Activated T-cell treated with anti-CD3 and anti-CD28 coated beads, Interleukin-2, amount 50 U/mL, for 4 hours (primary cell): Measurements from ENCODE around the gene CCPG1. TPM values are rescaled to one million over a fixed set of nuclear protein-coding genes. Genes with fewer than 3 reads are reported as not detected.
A peak's percentile ranks its signal among the peaks of the same experiment; 100 is the strongest.
"Not testable (repeated sequence)": the region's sequence is repeated elsewhere in the genome, so short reads cannot be mapped to it uniquely, and the experiment has no call there.

Experiments used
- ATAC-seq, 2 donors: fragments of 200-7000 bp; cut with Tn5 transposase; one replicate each; pipeline ENCODE4 v1.10.0; 2021
- DNase-seq: peaks from one replicate; pipeline ENCODE4 v3.0.0-alpha.2; 2020
- H3K27me3 Mint-ChIP-seq: one replicate; pipeline ENCODE4 v1.8.0; 2021; ENCODE audit warnings: low read depth, mixed read lengths
- H3K36me3 Mint-ChIP-seq: one replicate; pipeline ENCODE4 v1.8.0; 2022; ENCODE audit warnings: mixed read lengths; ENCODE audit not compliant: insufficient read depth
- H3K4me1 Mint-ChIP-seq: one replicate; pipeline ENCODE4 v1.8.0; 2021; ENCODE audit warnings: low read depth, mixed read lengths
- H3K4me3 Mint-ChIP-seq: one replicate; pipeline ENCODE4 v1.8.0; 2021; ENCODE audit warnings: mild to moderate bottlenecking, moderate library complexity, mixed read lengths
- H3K9me3 Mint-ChIP-seq: one replicate; pipeline ENCODE4 v1.8.0; 2021; ENCODE audit warnings: mixed read lengths
- total RNA-seq, 3 donors: library from RNA; stranded (reverse); gene quantifications; one replicate each; pipeline ENCODE4 v1.2.1, GENCODE V29; 2021

CCPG1 gene, protein sequence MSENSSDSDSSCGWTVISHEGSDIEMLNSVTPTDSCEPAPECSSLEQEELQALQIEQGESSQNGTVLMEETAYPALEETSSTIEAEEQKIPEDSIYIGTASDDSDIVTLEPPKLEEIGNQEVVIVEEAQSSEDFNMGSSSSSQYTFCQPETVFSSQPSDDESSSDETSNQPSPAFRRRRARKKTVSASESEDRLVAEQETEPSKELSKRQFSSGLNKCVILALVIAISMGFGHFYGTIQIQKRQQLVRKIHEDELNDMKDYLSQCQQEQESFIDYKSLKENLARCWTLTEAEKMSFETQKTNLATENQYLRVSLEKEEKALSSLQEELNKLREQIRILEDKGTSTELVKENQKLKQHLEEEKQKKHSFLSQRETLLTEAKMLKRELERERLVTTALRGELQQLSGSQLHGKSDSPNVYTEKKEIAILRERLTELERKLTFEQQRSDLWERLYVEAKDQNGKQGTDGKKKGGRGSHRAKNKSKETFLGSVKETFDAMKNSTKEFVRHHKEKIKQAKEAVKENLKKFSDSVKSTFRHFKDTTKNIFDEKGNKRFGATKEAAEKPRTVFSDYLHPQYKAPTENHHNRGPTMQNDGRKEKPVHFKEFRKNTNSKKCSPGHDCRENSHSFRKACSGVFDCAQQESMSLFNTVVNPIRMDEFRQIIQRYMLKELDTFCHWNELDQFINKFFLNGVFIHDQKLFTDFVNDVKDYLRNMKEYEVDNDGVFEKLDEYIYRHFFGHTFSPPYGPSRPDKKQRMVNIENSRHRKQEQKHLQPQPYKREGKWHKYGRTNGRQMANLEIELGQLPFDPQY
- total RNA-seq = 1 to 10 TPM; 7.1 to 9.9 (median 7.1) TPM

DNA sequence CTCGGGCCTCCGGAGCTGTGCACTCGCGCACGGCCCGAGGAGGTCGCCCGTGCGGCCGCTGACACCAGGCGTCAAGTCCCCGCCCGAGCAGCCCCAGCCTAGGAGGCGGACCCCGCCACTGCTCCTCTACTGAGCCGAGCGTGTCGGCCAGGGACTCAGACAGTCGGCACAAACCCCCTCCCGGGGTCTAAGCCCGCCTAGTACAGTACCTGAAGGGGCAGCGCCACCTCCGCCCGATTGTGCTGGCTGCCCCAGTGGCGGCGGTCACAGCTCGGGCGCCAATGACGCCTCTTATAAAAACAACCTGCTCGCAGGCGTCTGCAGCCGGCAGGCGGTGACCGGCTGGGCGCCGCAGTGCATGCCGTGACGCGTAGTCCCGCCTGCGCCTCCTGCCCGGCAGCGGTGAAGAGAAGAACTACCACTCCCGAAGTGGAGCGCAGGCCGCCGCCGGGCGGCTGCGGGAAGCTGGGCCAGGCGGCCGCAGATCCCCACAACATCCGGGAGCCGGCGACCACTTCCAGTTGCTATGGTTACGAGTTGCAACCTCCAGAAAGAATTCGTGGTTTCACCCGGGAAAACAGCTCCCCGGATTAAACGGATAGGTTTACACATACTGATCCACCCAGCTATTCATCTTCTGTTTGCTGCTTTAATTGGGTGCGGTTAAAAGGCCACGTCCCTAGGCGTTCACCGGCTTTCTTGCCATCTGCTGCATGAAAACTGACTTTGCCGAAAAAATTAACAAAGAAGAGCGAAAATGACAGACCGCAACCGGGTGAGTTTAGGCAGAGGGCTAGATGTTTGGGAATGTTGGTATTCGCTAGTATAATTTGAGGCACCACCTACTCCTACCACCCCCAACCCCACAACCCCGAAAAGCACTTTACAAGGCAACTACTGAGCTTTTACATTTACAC, at the start of gene CCPG1, which contains the start of gene PIERCE2:
CCPG1 (minus strand) TSS at position 348 of the 917 bp plus-strand sequence. CDS start 18,935 bp downstream, outside the sequence.
PIERCE2 (plus strand) TSS at position 484 of the 917 bp plus-strand sequence; CDS start at position 758, 274 bp downstream.
- DNase-seq (peak; percentile 78), ATAC-seq (peak; percentile 96 to 97)
- Mint-ChIP-seq H3K36me3 (no peaks in the 10 kb centered on the region), H3K27me3 (no peaks in the 10 kb centered on the region), H3K4me3 (peak within 1 kb of the TSS; percentile 89), H3K4me1 (peaks cover 22% of the 10 kb centered on the region), H3K9me3 (no peaks in the 10 kb centered on the region)

DNA sequence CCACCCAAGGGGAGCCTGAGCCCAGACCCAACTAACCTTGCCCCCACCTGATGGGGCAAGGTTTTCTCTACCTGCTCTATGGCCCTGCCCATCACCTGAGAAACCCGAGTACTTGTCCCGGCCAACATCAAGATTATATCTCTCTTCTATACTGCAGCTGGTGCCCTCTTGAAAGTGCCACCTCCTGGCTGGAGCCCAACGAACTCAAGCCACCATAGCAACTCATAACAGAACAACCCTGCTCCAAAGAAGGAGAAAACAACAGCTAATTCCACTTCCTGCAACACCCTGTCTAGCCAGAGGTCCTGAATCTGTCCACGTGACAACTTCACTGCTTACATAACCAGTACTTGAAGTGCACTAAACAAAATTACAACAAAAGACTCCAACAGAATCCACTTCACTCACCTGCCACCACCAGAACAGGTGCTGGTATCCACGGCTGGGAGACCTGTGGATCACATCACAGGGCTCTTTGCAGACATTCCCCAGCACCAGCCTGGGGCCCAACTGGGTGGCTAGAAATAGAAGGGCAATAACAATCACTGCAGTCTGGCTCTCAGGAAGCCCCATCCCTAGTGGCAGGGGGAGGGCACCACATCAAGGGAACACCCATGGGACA, 49.4 kb upstream of the CCPG1 start:
- ATAC-seq (no peak), DNase-seq (no peak)
- Mint-ChIP-seq H3K9me3 (peaks cover 15% of the 10 kb centered on the region), H3K4me3 (no peak overlapping the region), H3K36me3 (no peaks in the 10 kb centered on the region), H3K27me3 (peaks cover 5% of the 10 kb centered on the region), H3K4me1 (no peaks in the 10 kb centered on the region)

DNA sequence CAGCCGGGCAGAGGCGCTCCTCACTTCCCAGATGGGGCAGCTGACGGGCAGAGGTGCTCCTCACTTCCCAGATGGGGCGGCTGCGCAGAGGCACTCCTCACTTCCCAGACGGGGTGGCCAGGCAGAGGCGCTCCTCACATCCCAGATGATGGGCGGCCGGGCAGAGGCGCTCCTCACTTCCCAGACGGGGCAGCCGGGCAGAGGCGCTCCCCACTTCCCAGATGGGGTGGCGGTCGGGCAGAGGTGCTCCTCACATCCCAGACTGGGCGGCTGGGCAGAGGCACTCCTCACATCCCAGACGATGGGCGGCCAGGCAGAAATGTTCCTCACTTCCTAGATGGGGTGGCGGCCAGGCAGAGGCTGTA, 38.9 kb upstream of the CCPG1 start:
- not testable (repeated sequence) for H3K27me3 Mint-ChIP-seq, DNase-seq, H3K4me3 Mint-ChIP-seq, H3K4me1 Mint-ChIP-seq, H3K9me3 Mint-ChIP-seq, ATAC-seq, H3K36me3 Mint-ChIP-seq

DNA sequence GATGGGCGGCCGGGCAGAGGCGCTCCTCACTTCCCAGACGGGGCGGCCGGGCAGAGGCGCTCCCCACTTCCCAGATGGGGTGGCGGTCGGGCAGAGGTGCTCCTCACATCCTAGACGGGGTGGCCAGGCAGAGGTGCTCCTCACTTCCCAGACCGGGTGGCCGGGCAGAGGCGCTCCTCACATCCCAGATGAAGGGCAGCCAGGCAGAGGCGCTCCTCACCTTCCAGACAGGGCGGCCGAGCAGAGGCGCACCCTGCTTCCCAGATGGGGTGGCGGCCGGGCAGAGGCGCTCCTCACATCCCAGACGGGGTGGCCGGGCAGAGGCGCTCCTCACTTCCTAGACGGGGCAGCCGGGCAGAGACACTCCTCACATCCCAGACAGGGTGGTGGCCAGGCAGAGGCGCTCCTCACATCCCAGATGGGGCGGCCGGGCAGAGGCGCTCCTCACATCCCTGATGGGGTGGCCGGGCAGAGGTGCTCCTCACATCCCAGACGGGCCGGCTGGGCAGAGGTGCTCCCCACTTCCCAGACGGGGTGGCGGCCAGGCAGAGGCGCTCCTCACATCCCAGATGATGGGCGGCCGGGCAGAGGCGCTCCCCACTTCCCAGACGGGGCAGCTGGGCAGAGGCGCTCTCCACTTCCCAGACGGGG, 38.3 kb upstream of the CCPG1 start:
- DNase-seq, H3K36me3 Mint-ChIP-seq, H3K27me3 Mint-ChIP-seq, H3K9me3 Mint-ChIP-seq, ATAC-seq, H3K4me3 Mint-ChIP-seq, H3K4me1 Mint-ChIP-seq: not testable (repeated sequence)

DNA sequence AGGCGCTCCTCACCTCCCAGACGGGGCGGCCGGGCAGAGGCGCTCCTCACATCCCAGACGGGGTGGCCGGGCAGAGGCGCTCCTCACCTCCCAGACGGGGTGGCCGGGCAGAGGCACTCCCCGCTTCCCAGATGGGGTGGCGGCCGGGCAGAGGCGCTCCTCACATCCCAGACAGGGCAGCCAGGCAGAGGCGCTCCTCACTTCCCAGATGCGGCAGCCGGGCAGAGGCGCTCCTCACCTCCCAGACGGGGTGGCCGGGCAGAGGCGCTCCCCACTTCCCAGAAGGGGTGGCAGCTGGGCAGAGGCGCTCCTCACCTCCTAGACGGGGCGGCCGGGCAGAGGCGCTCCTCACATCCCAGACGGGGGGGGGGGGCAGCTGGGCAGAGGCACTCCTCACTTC, 37.8 kb upstream of the CCPG1 start:
- not testable (repeated sequence) for H3K4me3 Mint-ChIP-seq, H3K9me3 Mint-ChIP-seq, DNase-seq, H3K4me1 Mint-ChIP-seq, H3K27me3 Mint-ChIP-seq, ATAC-seq, H3K36me3 Mint-ChIP-seq

DNA sequence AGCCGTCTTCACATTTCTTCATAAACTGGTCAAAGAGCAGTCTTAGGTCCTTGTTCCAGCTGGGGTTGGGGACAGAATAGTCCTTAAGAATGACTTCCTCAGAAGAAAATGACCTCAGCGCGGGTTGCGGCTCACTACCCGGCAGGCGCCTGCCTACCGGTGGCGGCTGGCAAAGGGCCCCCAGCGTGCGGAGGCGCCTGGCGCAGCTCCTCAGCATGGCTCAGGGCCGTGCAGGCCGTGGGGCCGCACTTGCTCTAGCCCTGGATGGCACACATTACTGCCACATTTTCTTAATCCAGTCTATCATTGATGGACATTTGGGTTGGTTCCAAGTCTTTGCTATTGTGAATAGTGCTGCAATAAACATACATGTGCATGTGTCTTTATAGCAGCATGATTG, 35.0 kb upstream of the CCPG1 start:
- H3K4me1 Mint-ChIP-seq, H3K4me3 Mint-ChIP-seq, H3K27me3 Mint-ChIP-seq, DNase-seq, H3K9me3 Mint-ChIP-seq, ATAC-seq, H3K36me3 Mint-ChIP-seq: not testable (repeated sequence)

DNA sequence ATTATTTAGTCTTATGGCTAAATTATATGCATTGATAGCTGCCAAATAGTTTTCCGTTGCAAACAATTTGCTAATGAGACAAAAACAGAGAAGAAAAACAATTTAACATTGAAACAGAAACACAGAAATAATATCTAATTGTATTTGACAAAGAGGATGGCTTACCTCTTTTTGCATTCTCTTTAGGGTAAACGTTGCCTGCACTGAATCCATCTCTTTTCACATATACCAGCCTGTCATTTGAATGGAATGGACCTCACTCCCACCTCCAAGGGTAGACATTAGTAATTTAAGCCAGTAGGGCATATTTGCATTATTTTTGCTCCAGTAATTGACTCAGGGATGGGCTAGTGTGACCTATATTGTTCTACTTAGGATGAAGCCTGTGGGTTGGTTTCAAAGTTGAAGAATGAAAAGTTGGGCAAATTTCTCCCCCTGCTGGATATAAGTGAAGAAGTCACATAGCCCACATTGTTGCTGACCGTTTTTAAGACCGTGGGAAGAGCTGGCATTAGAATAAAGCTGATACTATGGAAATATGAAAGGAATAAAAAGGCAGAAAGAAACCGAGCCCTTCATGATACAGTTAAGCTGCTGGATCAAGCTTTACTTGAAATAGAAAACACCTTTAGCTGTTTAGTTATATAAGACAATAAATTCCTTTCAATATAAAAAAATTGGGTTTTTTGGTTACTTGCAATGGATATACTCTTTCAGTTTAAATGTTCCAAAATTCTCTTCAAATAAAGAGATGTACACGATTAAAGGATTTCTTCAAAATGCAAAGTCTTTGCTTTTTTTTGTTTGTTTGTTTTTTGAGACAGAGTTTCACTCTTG, 27.0 kb upstream of the CCPG1 start:
- DNase-seq (no peak), ATAC-seq (peak in 1 of 2 donors; percentile 53)
- Mint-ChIP-seq H3K27me3 (no peaks in the 10 kb centered on the region), H3K4me1 (peaks cover 2% of the 10 kb centered on the region), H3K36me3 (no peaks in the 10 kb centered on the region), H3K4me3 (no peak overlapping the region), H3K9me3 (no peaks in the 10 kb centered on the region)

DNA sequence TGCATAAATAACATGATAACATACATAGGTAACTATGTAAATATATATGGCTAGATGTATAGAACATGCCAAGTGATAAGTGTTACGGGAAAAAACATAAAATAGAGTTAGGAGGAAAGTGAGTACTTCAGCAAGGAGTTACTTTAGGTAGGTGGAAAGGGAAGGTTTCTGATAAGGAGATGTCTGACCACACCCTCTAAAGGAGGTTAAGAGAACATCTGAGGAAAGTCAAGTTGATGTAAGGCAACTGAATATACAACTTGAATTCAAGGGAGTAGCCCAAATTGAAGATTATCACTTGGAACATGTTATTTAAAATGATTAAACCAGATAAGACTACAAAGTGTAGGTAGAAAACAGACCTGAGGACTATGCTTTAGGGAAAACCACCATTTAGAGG, 13.9 kb upstream of the CCPG1 start:
- no peak overlapping the region for H3K4me3 Mint-ChIP-seq
- DNase-seq = no peak
- no peaks in the 10 kb centered on the region for H3K9me3 Mint-ChIP-seq
- no peaks in the 10 kb centered on the region for H3K27me3 Mint-ChIP-seq
- no peaks in the 10 kb centered on the region for H3K4me1 Mint-ChIP-seq
- H3K36me3 Mint-ChIP-seq = no peaks in the 10 kb centered on the region
- no peak for ATAC-seq

DNA sequence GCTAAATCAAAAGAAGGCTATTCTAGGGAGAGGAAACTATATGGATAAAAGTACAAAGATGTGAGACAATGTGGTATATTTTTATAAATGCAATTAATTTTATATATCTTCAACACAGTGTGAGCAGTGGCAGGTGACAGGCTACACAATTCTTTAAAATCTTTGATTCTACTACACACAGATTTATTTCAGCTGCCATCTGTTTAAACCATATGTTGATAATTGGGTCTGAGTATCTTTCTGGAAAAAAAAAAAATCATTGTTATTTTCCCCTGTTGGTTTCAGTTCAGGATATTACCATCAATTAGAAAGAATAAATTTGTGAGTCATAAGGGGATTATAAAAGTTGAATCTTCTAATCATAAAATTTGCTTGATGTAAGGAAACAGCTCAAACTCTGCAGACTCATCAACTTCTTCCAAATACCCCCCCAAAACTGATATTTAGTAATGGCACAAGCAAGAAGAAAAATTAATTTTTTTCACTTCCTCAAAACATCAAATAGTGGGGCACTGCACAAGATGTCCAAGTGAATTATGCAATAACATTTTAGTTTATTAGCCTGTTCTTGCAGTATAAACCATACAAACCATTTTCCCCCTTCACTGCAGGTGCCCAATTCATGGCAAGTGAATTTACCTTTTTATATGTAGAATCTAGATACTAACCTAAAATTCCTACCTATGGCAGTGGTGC, 12.2 kb upstream of the CCPG1 start:
- Mint-ChIP-seq H3K27me3 (no peaks in the 10 kb centered on the region), H3K4me3 (no peak overlapping the region), H3K4me1 (no peaks in the 10 kb centered on the region), H3K36me3 (no peaks in the 10 kb centered on the region), H3K9me3 (no peaks in the 10 kb centered on the region)
- ATAC-seq (no peak), DNase-seq (no peak)

DNA sequence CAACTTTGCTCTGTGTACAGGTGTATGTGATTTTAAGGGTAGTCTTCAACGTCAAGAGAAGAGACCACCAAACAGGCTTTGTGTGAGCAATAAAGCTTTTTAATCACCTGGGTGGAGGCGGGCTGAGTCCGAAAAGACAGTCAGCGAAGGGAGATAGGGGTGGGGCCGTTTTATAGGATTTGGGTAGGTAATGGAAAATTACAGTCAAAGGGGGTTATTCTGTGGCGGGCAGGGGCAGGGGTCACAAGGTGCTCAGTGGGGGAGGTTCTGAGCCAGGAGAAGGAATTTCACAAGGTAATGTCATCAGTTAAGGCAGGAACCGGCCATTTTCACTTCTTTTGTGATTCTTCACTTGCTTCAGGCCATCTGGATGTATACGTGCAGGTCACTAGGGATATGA, 9.5 kb upstream of the CCPG1 start:
- not testable (repeated sequence) for H3K9me3 Mint-ChIP-seq, ATAC-seq, H3K27me3 Mint-ChIP-seq, H3K36me3 Mint-ChIP-seq, H3K4me3 Mint-ChIP-seq, H3K4me1 Mint-ChIP-seq, DNase-seq

DNA sequence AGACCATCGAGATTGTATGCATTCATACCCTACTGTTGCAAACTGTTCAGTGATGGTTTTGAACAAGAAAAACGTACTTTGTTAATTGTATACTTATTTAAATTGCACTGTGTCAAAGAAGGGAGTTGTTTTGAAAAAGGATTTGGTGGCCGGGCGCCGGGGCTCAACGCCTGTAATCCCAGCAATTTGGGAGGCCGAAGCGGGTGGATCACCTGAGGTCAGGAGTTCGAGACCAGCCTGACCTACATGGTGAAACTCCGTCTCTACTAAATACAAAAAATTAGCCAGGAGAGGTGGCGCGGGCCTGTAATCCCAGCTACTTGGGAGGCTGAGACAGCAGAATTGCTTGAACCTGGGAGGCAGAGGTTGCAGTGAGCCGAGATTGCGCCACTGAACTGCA, 817 bp upstream of the CCPG1 start:
- Mint-ChIP-seq H3K4me3 (peak overlapping the region; percentile 89), H3K4me1 (peaks cover 15% of the 10 kb centered on the region)
- not testable (repeated sequence) for ATAC-seq, H3K9me3 Mint-ChIP-seq, DNase-seq, H3K27me3 Mint-ChIP-seq, H3K36me3 Mint-ChIP-seq

DNA sequence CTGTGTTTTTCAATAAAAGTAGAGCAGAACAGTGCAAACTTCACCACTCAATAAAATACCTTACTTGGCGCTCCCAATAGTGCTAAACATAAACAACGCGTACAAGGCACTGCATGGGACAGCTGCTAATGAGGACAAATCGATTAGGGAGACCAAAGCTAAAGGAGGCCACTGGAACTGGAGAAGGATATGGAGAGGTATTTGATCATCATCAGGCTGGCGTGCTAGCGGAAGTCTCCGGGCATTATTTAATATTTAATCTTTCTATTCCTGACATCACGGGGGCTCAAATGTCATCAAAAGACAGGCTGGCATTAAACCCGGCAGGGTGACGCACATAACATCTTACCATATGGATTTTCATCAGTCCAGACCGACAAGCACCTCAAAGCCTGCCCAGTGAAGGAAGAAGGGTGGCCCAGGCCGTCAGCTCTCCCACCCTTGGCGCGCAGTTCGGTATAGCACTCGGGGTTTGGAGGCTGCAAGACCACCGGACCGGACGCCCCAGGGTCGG, 604 bp downstream of the CCPG1 start:
- Mint-ChIP-seq H3K4me3 (peak overlapping the region; percentile 89), H3K4me1 (peaks cover 30% of the 10 kb centered on the region), H3K36me3 (no peaks in the 10 kb centered on the region), H3K27me3 (no peaks in the 10 kb centered on the region), H3K9me3 (no peaks in the 10 kb centered on the region)
- no peak for DNase-seq
- no peak for ATAC-seq
